Ascending aorta (tissue), 2 donors: Measurements from ENCODE around the gene SMARCE1. TPM values are rescaled to one million over a fixed set of nuclear protein-coding genes. Genes with fewer than 3 reads are reported as not detected.

Experiments used
- DNase-seq, 2 donors: peaks; one replicate each; pipeline ENCODE4 v3.0.0-alpha.2; 2019; ENCODE audit warnings: low spot score in 2 of 2
- H3K27ac ChIP-seq, 2 donors: fragments of 200-600 bp; sonication (generic); one replicate each; pipeline ENCODE4 v1.5.1; 2016 to 2017; ENCODE audit warnings: mild to moderate bottlenecking in 1 of 2
- H3K27me3 ChIP-seq: fragments of 200-600 bp; sonication (generic); one replicate; pipeline ENCODE4 v1.5.1; 2017
- H3K36me3 ChIP-seq, 2 donors: fragments of 200-600 bp; sonication (generic); one replicate each; pipeline ENCODE4 v1.5.1; 2016
- H3K4me1 ChIP-seq, 2 donors: fragments of 200-600 bp; sonication (generic); one replicate each; pipeline ENCODE4 v1.5.1; 2016 to 2017; ENCODE audit warnings: mild to moderate bottlenecking in 1 of 2
- H3K4me3 ChIP-seq, 2 donors: fragments of 200-600 bp; sonication (generic); one replicate each; pipeline ENCODE4 v1.5.1; 2016 to 2017; ENCODE audit warnings: mild to moderate bottlenecking in 1 of 2
- H3K9me3 ChIP-seq, 2 donors: fragments of 200-600 bp; sonication (generic); one replicate each; pipeline ENCODE4 v1.5.1; 2016
- intact Hi-C: fragments of 100-400 bp; cut with DNase I; formaldehyde crosslinking; loops from one replicate; pipeline ENCODE4 v1.15.1; 2023
- total RNA-seq: library from RNA; depleted of rRNA; stranded (reverse); fragments of >200 nt; gene quantifications from one replicate; pipeline ENCODE4 v1.1.0, GENCODE V29; 2016
- TF ChIP-seq, protein P1 (sequence below), 3 experiments: fragments of 200-600 bp in 2 of 3; fragments of 450-650 bp in 1 of 3; sonication (generic) in 2 of 3; IDR thresholded peaks; one replicate each; pipeline ENCODE4 v1.5.1; 2016 to 2019; ENCODE audit warnings: antibody characterized with exemption in 3 of 3, mild to moderate bottlenecking in 1 of 3, moderate library complexity in 1 of 3

SMARCE1 gene
- total RNA-seq, 1 donor from 2014 or later = 147 TPM

DNA sequence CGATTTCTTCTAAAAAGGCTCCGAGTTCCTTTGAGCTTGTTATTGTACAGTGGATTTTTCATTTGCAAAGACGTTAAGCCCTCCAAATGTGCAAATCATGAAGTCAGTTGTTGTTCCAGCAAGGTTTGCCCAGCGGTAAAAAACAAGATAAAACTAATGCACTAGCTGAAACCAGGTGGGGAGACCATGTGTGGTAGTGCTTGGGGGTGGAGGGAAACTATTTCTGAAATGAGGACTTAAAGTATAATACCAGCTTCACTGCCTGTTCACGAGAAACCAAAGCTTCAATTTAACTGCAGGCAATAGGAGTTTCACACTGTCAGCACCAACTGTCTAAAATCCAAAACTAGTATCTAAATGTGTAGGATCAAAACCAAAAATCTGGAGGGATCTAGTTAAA, 22.3 kb downstream of the SMARCE1 start:
- TF ChIP-seq, protein P1, sequence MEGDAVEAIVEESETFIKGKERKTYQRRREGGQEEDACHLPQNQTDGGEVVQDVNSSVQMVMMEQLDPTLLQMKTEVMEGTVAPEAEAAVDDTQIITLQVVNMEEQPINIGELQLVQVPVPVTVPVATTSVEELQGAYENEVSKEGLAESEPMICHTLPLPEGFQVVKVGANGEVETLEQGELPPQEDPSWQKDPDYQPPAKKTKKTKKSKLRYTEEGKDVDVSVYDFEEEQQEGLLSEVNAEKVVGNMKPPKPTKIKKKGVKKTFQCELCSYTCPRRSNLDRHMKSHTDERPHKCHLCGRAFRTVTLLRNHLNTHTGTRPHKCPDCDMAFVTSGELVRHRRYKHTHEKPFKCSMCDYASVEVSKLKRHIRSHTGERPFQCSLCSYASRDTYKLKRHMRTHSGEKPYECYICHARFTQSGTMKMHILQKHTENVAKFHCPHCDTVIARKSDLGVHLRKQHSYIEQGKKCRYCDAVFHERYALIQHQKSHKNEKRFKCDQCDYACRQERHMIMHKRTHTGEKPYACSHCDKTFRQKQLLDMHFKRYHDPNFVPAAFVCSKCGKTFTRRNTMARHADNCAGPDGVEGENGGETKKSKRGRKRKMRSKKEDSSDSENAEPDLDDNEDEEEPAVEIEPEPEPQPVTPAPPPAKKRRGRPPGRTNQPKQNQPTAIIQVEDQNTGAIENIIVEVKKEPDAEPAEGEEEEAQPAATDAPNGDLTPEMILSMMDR (IDR thresholded peaks at IDR 0.05) = no peak
- Histone ChIP-seq H3K4me3 (no peak overlapping the region), H3K27ac (no peak overlapping the region), H3K27me3 (no peaks in the 10 kb centered on the region), H3K9me3 (no peaks in the 10 kb centered on the region), H3K4me1 (no peaks in the 10 kb centered on the region), H3K36me3 (peaks cover 19 to 21% of the 10 kb centered on the region in 2 donors)
- intact Hi-C loops = no loop called here
- DNase-seq = no peak

DNA sequence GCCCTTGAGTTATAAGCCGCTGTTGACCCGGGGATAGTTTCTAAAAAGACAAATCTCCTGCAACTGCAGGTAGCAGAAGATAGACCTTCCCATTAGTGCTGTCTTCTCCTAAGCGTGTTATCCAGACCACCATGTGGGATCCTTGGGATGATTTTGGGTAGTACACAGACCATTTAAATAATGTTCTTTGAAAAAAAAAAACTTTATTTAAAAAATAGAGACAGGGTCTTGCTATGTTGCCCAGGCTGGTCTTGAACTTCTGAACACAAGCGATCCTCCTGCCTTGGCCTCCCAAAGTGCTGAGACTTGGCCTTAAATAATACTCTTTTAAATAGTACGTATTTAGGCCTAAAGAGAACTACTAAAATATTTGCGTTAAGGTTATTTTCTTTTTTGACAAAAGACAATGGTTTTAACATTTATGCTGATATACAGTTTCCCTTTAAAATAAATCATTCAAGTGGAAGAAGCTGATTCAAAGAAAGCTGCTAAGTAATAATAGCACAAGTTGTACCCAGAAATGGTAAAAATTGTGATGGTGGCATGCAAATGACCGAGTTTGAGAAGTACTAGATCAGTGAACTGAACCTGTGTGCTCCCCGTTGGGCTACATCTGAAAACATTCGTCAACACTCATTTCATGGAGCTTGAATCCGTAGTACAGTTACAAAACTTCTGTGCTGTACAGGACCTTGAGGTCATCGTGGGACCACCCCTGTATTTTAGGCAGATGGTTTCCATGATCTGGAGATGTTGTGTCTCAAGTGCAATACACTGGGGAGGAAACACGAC, 24.0 kb downstream of the SMARCE1 start:
- H3K4me3 ChIP-seq = no peak overlapping the region
- H3K27ac ChIP-seq = no peak overlapping the region
- intact Hi-C loops = loop anchor here (5.0 kb wide), 1 partner anchor 169 kb away; no protein-coding TSS in a partner anchor
- no peak for DNase-seq
- TF ChIP-seq, protein P1 (IDR thresholded peaks at IDR 0.05) = no peak
- no peaks in the 10 kb centered on the region for H3K9me3 ChIP-seq
- no peaks in the 10 kb centered on the region for H3K27me3 ChIP-seq
- peaks cover 2 to 7% of the 10 kb centered on the region in 2 donors for H3K36me3 ChIP-seq
- H3K4me1 ChIP-seq = no peaks in the 10 kb centered on the region

DNA sequence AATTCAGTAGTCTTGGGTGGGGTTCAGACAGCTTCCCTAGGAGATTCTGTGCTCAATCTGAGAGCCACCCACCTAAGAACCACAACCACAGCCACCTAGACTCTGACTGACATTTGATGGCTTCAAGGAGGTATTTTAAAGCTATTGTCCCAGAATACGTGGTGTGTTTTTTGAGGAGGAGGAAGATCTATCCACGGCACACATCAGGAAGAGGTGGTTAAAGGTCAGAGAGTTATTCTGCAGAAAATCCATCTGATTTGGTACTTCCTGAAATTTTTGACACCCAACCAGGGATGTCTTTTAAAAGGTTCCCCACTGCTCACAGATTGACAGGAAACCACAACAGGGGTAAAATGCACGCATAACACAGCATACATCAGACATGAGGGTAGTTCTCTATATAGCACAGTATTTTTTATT, 25.1 kb downstream of the SMARCE1 start:
- Histone ChIP-seq H3K27me3 (no peaks in the 10 kb centered on the region), H3K4me1 (no peaks in the 10 kb centered on the region), H3K36me3 (no peaks in the 10 kb centered on the region), H3K4me3 (no peak overlapping the region), H3K9me3 (no peaks in the 10 kb centered on the region), H3K27ac (no peak overlapping the region)
- TF ChIP-seq, protein P1 (IDR thresholded peaks at IDR 0.05) = no peak
- DNase-seq = no peak
- intact Hi-C loops = loop anchor here (5.0 kb wide), 1 partner anchor 170 kb away; no protein-coding TSS in a partner anchor

DNA sequence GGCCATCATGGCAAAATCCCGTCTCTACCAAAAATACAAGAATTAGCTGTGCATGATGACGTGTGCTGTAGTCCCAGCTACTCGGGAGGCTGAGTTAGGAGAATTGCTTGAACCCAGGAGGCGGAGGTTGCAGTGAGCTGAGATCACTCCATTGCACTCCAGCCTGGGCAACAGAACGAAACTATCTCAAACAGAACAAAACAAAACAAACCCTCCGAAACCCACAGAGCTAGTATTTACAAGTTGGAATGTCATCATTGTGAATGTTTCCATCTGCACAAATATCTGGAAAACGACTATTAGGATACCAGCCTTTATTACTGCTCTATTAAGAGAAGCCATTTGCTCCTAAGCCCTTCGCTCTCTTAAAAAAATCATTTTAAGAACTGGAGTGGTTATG, 26.0 kb downstream of the SMARCE1 start:
- H3K4me1 ChIP-seq = no peaks in the 10 kb centered on the region
- no peaks in the 10 kb centered on the region for H3K36me3 ChIP-seq
- no peaks in the 10 kb centered on the region for H3K27me3 ChIP-seq
- no peak for DNase-seq
- TF ChIP-seq, protein P1 (IDR thresholded peaks at IDR 0.05) = no peak
- no peak overlapping the region for H3K27ac ChIP-seq
- intact Hi-C loops = loop anchor here (5.0 kb wide), 1 partner anchor 171 kb away; no protein-coding TSS in a partner anchor
- no peak overlapping the region for H3K4me3 ChIP-seq
- no peaks in the 10 kb centered on the region for H3K9me3 ChIP-seq

DNA sequence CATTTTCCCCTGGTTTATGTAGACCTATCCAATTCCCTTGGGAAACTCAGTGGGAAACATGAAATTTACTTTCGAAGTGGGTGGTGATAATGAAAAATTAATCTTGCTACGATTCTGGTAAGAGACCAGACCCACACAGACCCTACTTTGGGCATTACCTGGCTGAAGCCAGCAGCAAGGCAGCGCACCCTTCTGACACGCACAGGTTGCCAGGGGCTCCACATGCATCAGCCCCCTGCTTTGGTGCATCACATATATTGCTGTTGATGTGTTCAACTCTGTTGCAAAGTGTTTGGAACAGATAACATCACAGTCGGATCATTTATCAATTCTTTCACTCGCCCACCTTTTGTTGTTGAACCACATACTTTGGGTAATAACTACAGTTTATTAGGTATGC, 26.6 kb downstream of the SMARCE1 start:
- intact Hi-C loops = loop anchor here (5.0 kb wide), 1 partner anchor 171 kb away; no protein-coding TSS in a partner anchor
- Histone ChIP-seq H3K27me3 (no peaks in the 10 kb centered on the region), H3K4me1 (no peaks in the 10 kb centered on the region), H3K9me3 (no peaks in the 10 kb centered on the region), H3K36me3 (no peaks in the 10 kb centered on the region), H3K27ac (no peak overlapping the region), H3K4me3 (no peak overlapping the region)
- DNase-seq = no peak
- TF ChIP-seq, protein P1 (IDR thresholded peaks at IDR 0.05) = no peak
